GM12878 (cell line): ENCODE data around the gene BEST3. TPM values are rescaled to one million over a fixed set of nuclear protein-coding genes. Genes with fewer than 3 reads are reported as not detected.

Experiments
- ATAC-seq: fragments of 200-7000 bp; cut with Tn5 transposase; 3 replicates; pipeline ENCODE4 v1.9.1; 2020; ENCODE audit warnings: mild to moderate bottlenecking, moderate library complexity
- BruUV-seq: library from RNA; stranded (reverse); fragments of 400-500 nt; replicated peaks from 2 replicates; lab custom pipeline; 2021; lab: Mats Ljungman, UMichigan
- CTCF ChIA-PET: fragments of 300-600 bp; sonication (Branson Sonifier 250); formaldehyde crosslinking; extraction: SDS; loops from one replicate; lab custom pipeline; 2021; ENCODE audit warnings: inconsistent platforms; lab: Yijun Ruan, JAX
- POLR2A ChIA-PET: fragments of 350-600 bp; formaldehyde crosslinking; extraction: SDS; loops from one replicate; lab custom pipeline; 2021; ENCODE audit warnings: inconsistent platforms; lab: Charles Lee
- RAD21 ChIA-PET: fragments of 300-600 bp; sonication (Branson Sonifier 250); formaldehyde crosslinking; loops from one replicate; lab custom pipeline; 2023; ENCODE audit warnings: antibody characterized with exemption; ENCODE audit not compliant: unreplicated experiment; lab: Charles Lee
- SMC1A ChIA-PET: fragments of 300-600 bp; sonication (Branson Sonifier 250); formaldehyde crosslinking; loops from one replicate; lab custom pipeline; 2023; ENCODE audit not compliant: unreplicated experiment, uncharacterized antibody; lab: Charles Lee
- DNase-seq: peaks from one replicate; pipeline ENCODE4 v3.0.0-alpha.2; 2011; ENCODE audit warnings: low read depth, low spot score
- FAIRE-seq: peaks from 3 replicates; lab custom pipeline; 2011; peaks lifted over from hg19 to GRCh38; lab: Jason Lieb, UNC
- H2AFZ ChIP-seq: 2 replicates; pipeline ENCODE4 v1.6.0; 2011; ENCODE audit warnings: low read depth, low read length, control low read depth; ENCODE audit not compliant: control insufficient read depth
- H3K27ac ChIP-seq: 2 replicates; pipeline ENCODE4 v1.5.1; 2011; ENCODE audit warnings: control low read depth; ENCODE audit not compliant: control insufficient read depth, insufficient read depth
- H3K27me3 ChIP-seq, 2 experiments: replicated peaks in 1 of 2; 2 replicates each; pipeline versions ENCODE4 v1.6.0 to v1.6.1; 2011; ENCODE audit warnings: low read length in 1 of 2; ENCODE audit not compliant: control insufficient read depth in 2 of 2, insufficient read depth in 2 of 2
- H3K36me3 ChIP-seq, 2 experiments: 2 replicates each; pipeline ENCODE4 v1.5.1; 2011; ENCODE audit warnings: low read length in 1 of 2; ENCODE audit not compliant: control insufficient read depth in 2 of 2, insufficient read depth in 2 of 2
- H3K4me1 ChIP-seq: 2 replicates; pipeline ENCODE4 v1.6.1; 2011; ENCODE audit warnings: mild to moderate bottlenecking, low read length, moderate library complexity, mixed read lengths; ENCODE audit not compliant: control insufficient read depth, insufficient read depth
- H3K4me2 ChIP-seq: 2 replicates; pipeline ENCODE4 v1.6.0; 2011; ENCODE audit warnings: control low read depth; ENCODE audit not compliant: control insufficient read depth, insufficient read depth
- H3K4me3 ChIP-seq: fragments of 200-600 bp; sonication (generic); 2 replicates; pipeline ENCODE4 v1.5.1; 2016
- H3K79me2 ChIP-seq: 2 replicates; pipeline ENCODE4 v1.6.0; 2011; ENCODE audit warnings: low read length; ENCODE audit not compliant: control insufficient read depth, insufficient read depth
- H3K9ac ChIP-seq: 2 replicates; pipeline ENCODE4 v1.8.0; 2011; ENCODE audit warnings: low read length, control low read depth, mixed read lengths; ENCODE audit not compliant: control insufficient read depth, insufficient read depth
- H3K9me3 ChIP-seq: replicated peaks from 3 replicates; pipeline ENCODE4 v1.5.1; 2011; ENCODE audit warnings: mild to moderate bottlenecking, low read length; ENCODE audit not compliant: control insufficient read depth, insufficient read depth
- H4K20me1 ChIP-seq: 2 replicates; pipeline ENCODE4 v1.6.0; 2011; ENCODE audit not compliant: control insufficient read depth, insufficient read depth
- BMI1 ChIP-seq: fragments of 450-650 bp; IDR thresholded peaks from 2 replicates; pipeline ENCODE4 v1.6.1; 2016; ENCODE audit warnings: mild to moderate bottlenecking, moderate library complexity, borderline replicate concordance
- CBFB ChIP-seq: IDR thresholded peaks from 2 replicates; pipeline ENCODE4 v1.6.1; 2016; ENCODE audit warnings: antibody characterized with exemption, low read depth
- CHD1 ChIP-seq: IDR thresholded peaks from 2 replicates; pipeline ENCODE4 v1.6.1; 2012; ENCODE audit warnings: low read depth, low read length, improper control_type of control experiment
- HDAC6 ChIP-seq: fragments of 200-600 bp; sonication (generic); IDR thresholded peaks from one replicate; pipeline ENCODE4 v1.8.0; 2017; ENCODE audit warnings: antibody characterized with exemption; ENCODE audit not compliant: unreplicated experiment
- IRF4 ChIP-seq: IDR thresholded peaks from 2 replicates; pipeline ENCODE4 v1.6.1; 2011; ENCODE audit warnings: low read depth, low read length
- JUNB ChIP-seq: IDR thresholded peaks from 2 replicates; pipeline ENCODE4 v1.6.1; 2016; ENCODE audit warnings: antibody characterized with exemption, mild to moderate bottlenecking
- KLF5 ChIP-seq: fragments of 450-650 bp; IDR thresholded peaks from 2 replicates; pipeline ENCODE4 v1.6.1; 2014; ENCODE audit warnings: mild to moderate bottlenecking; ENCODE audit not compliant: partially characterized antibody
- MEF2B ChIP-seq: fragments of 450-650 bp; IDR thresholded peaks from 2 replicates; pipeline ENCODE4 v1.6.1; 2018; ENCODE audit warnings: mild to moderate bottlenecking, moderate library complexity; ENCODE audit not compliant: partially characterized antibody, poor library complexity, severe bottlenecking
- NFYA ChIP-seq: IDR thresholded peaks from 2 replicates; pipeline ENCODE4 v1.6.1; 2011; ENCODE audit warnings: low read depth, mild to moderate bottlenecking, low read length, improper control_type of control experiment, borderline replicate concordance
- POLR2AphosphoS5 ChIP-seq: IDR thresholded peaks from 2 replicates; pipeline ENCODE4 v1.6.1; 2011; ENCODE audit warnings: mild to moderate bottlenecking, low read length, inconsistent platforms
- SMARCA5 ChIP-seq: fragments of 450-650 bp; IDR thresholded peaks from 2 replicates; pipeline ENCODE4 v1.6.1; 2017; ENCODE audit warnings: mild to moderate bottlenecking
- ZBED1 ChIP-seq: IDR thresholded peaks from 2 replicates; pipeline ENCODE4 v1.6.1; 2016; ENCODE audit warnings: borderline replicate concordance
- ZNF274 ChIP-seq: IDR thresholded peaks from one replicate; pipeline ENCODE4 v1.8.0; 2011; ENCODE audit not compliant: insufficient read length, insufficient read depth
- WGBS: methylation state at CpG from one replicate; pipeline ENCODE4 v1.1.6; 2016; ENCODE audit warnings: low lambda C conversion rate; ENCODE audit not compliant: insufficient replicate concordance, insufficient coverage; ENCODE audit errors: missing lambda C conversion rate; 5-methylcytosine and 5-hydroxymethylcytosine counted together
- in situ Hi-C: fragments of 300-500 bp; cut with MboI; formaldehyde crosslinking; loops from 9 replicates; pipeline ENCODE4 v1.14.3; 2018; ENCODE audit warnings: mixed read lengths
- intact Hi-C: fragments of 100-400 bp; cut with micrococcal nuclease; formaldehyde crosslinking; loops from one replicate; pipeline ENCODE4 v1.14.2; 2022; ENCODE audit not compliant: unreplicated experiment
- polyA plus RNA-seq, 11 experiments: library from polyadenylated mRNA; depleted of rRNA in 4 of 11; unstranded in 6 of 11; stranded (reverse) in 5 of 11; fragments of >200 nt; fragmentation: Nextera tagmentation in 4 of 11; fragmentation: Illumina TruSeq in 1 of 11; extraction: Ambion mirVana in 4 of 11; extraction: Trizol in 1 of 11; gene quantifications; 1 replicate in 1 of 11; 2 replicates in 10 of 11; pipeline versions ENCODE4 v1.2.1 to v1.2.3, GENCODE V29; 2011 to 2016; ENCODE audit warnings: inconsistent platforms in 2 of 11, missing spikeins in 2 of 11, low read depth in 1 of 11
- total RNA-seq, 4 experiments: library from RNA; depleted of rRNA in 3 of 4; stranded (reverse); fragments of >200 nt in 3 of 4; fragmentation: Illumina TruSeq in 1 of 4; extraction: Trizol in 1 of 4; gene quantifications; 2 replicates each; pipeline versions ENCODE4 v1.2.1 to v1.2.3, GENCODE V29; 2013 to 2021
- TF ChIP-seq, protein P1 (sequence below): fragments of 450-650 bp; formaldehyde crosslinking; IDR thresholded peaks from 2 replicates; pipeline ENCODE4 v1.5.0; 2022; ENCODE audit warnings: mild to moderate bottlenecking, missing genetic modification characterization
- TF ChIP-seq, protein P2 (sequence below): fragments of 450-650 bp; IDR thresholded peaks from 2 replicates; pipeline ENCODE4 v1.6.1; 2016; ENCODE audit warnings: mild to moderate bottlenecking

BEST3 gene
- total and polyA plus RNA-seq, 10 of the 15 experiments (the other 5 are each of a cell fraction or from before 2014, with no cell fraction given) = not detected

DNA sequence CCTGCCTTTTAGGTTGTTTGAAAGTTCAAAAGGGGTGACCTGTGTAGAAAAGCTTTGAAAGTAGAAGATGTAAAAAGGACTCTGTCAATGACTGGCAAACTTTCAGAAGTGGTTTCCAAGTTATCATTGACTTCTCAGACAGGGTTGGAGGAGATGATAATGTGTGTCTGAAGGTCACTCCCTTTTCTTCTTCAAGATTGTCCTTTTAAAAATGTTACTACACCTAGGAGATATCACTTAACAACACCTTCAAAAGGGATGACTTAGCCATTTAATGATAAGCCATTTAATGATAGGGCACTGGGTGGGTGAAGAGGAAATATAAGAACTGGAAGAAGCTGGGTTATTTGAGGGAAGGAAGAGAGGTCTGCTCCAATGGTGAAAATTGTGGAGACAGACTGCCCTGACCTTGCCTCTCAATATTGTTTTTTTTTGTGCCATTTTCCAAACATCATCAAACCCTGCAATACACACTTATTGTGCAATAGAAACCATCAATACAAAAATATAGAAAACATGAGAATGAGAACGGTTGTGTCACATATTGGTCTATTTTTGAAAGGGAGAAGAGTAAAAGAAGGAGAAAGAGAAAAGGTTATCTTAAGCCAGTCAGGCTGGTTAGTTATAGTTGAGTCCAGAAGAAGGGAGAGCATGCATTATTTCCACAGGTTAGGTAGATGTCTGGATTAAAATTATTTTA, 38.8 kb downstream of the BEST3 start:
- Histone ChIP-seq H3K79me2 (no peaks in the 10 kb centered on the region), H3K4me2 (no peak overlapping the region), H4K20me1 (no peaks in the 10 kb centered on the region), H3K4me1 (no peaks in the 10 kb centered on the region), H3K4me3 (no peak overlapping the region), H2AFZ (no peak overlapping the region), H3K9me3 (no peaks in the 10 kb centered on the region), H3K9ac (no peak overlapping the region), H3K27me3 (peaks cover 0 to 3% of the 10 kb centered on the region in 2 experiments; a peak in 2 of 4 replicates), H3K27ac (no peak overlapping the region), H3K36me3 (no peaks in the 10 kb centered on the region)
- DNase-seq = no peak
- ChIA-PET POLR2A (no interaction called here), RAD21 (no interaction called here), SMC1A (interaction anchor here (0.5 kb wide), 1 partner anchor 9 kb away, joined by 3 read pairs; no protein-coding TSS in a partner anchor), CTCF (no interaction called here)
- 0% methylated on average over 1 of the region's 1 CpG for WGBS
- BruUV-seq = no TSS peak
- ATAC-seq = no peak
- in situ Hi-C loops (no loop called here), intact Hi-C loops (no loop called here)
- no peak for TF ChIP-seq ZNF274
- TF ChIP-seq MEF2B = no peak
- TF ChIP-seq IRF4 = no peak
- FAIRE-seq = no peak

DNA sequence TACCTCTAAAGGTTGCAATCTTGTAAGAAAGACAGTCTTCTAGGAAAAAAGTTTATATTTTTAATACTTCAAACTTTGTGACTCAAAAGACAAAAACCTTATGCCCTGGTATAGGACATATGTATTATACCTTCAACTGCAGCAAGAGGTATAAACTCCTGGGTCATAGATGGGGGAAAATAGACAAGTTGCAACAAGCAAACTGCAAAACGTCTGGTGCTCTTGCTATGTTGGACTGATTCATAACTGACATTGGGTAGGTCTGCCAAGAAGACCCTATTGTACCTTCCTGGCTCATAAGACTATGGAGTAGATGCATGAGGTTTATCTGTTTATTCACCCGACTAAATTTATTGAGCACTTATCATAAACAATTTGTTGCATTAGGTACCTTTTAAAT, 40.9 kb downstream of the BEST3 start:
- H3K4me1 ChIP-seq = no peaks in the 10 kb centered on the region
- peaks cover 0 to 3% of the 10 kb centered on the region in 2 experiments; a peak in 2 of 4 replicates for H3K27me3 ChIP-seq
- BruUV-seq = no TSS peak
- CTCF ChIA-PET = no interaction called here
- RAD21 ChIA-PET = no interaction called here
- H3K36me3 ChIP-seq = no peaks in the 10 kb centered on the region
- no peak for DNase-seq
- WGBS = 28% methylated on average over 2 of the region's 2 CpGs
- H3K9me3 ChIP-seq = no peaks in the 10 kb centered on the region
- in situ Hi-C loops = no loop called here
- POLR2A ChIA-PET = no interaction called here
- ATAC-seq = no peak
- intact Hi-C loops = no loop called here
- no peak for FAIRE-seq
- no peak overlapping the region for H2AFZ ChIP-seq
- no peak overlapping the region for H3K4me3 ChIP-seq
- no peaks in the 10 kb centered on the region for H3K79me2 ChIP-seq
- SMC1A ChIA-PET = no interaction called here
- no peak overlapping the region for H3K27ac ChIP-seq
- no peak overlapping the region for H3K9ac ChIP-seq
- H4K20me1 ChIP-seq = no peaks in the 10 kb centered on the region
- H3K4me2 ChIP-seq = no peak overlapping the region
- TF ChIP-seq BMI1 (no peak), KLF5 (no peak), HDAC6 (no peak), NFYA (no peak), ZBED1 (no peak), CBFB (no peak), JUNB (no peak), POLR2AphosphoS5 (no peak), CHD1 (no peak), SMARCA5 (no peak)
- TF ChIP-seq, protein P1, sequence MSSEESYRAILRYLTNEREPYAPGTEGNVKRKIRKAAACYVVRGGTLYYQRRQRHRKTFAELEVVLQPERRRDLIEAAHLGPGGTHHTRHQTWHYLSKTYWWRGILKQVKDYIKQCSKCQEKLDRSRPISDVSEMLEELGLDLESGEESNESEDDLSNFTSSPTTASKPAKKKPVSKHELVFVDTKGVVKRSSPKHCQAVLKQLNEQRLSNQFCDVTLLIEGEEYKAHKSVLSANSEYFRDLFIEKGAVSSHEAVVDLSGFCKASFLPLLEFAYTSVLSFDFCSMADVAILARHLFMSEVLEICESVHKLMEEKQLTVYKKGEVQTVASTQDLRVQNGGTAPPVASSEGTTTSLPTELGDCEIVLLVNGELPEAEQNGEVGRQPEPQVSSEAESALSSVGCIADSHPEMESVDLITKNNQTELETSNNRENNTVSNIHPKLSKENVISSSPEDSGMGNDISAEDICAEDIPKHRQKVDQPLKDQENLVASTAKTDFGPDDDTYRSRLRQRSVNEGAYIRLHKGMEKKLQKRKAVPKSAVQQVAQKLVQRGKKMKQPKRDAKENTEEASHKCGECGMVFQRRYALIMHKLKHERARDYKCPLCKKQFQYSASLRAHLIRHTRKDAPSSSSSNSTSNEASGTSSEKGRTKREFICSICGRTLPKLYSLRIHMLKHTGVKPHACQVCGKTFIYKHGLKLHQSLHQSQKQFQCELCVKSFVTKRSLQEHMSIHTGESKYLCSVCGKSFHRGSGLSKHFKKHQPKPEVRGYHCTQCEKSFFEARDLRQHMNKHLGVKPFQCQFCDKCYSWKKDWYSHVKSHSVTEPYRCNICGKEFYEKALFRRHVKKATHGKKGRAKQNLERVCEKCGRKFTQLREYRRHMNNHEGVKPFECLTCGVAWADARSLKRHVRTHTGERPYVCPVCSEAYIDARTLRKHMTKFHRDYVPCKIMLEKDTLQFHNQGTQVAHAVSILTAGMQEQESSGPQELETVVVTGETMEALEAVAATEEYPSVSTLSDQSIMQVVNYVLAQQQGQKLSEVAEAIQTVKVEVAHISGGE (CRISPR knock-in tag) = no peak
- TF ChIP-seq, protein P2, sequence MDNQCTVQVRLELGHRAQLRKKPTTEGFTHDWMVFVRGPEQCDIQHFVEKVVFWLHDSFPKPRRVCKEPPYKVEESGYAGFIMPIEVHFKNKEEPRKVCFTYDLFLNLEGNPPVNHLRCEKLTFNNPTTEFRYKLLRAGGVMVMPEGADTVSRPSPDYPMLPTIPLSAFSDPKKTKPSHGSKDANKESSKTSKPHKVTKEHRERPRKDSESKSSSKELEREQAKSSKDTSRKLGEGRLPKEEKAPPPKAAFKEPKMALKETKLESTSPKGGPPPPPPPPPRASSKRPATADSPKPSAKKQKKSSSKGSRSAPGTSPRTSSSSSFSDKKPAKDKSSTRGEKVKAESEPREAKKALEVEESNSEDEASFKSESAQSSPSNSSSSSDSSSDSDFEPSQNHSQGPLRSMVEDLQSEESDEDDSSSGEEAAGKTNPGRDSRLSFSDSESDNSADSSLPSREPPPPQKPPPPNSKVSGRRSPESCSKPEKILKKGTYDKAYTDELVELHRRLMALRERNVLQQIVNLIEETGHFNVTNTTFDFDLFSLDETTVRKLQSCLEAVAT = no peak
